GM18907 (cell line): ENCODE data around the gene IGSF6.
A peak's percentile ranks its signal among the peaks of the same experiment; 100 is the strongest.
"Not testable (repeated sequence)": the region's sequence is repeated elsewhere in the genome, so short reads cannot be mapped to it uniquely, and the experiment has no call there.

Experiments
- ATAC-seq: cut with Tn5 transposase; IDR thresholded peaks from one replicate; pipeline ENCODE4 v1.9.1; 2021; ENCODE audit warnings: mild to moderate bottlenecking, moderate library complexity; ENCODE audit not compliant: unreplicated experiment

Gene IGSF6

DNA sequence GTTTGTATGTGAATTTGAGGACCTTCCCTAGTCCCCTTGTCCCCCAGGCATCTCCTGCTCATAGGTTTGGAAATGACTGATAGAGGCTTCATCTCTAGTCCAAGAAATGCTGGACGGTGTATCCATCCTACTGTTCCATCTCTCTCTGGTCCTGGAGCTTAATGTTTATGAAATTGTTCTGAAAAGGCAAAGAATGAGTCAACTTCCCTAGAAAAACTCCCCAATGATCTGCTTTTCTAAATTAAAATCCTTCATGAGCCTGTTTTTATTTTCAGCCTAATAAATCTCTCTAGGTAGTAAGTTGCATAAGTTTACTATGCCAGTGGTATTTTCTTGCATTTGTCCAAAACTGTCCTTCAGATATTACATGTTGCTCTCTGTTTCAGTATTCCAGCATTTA, 2.1 kb upstream of the IGSF6 start:
- ATAC-seq: no peak

- ATAC-seq: no peak
These were observed 1.2 kb upstream of the IGSF6 start for GRCh38 chr16:21653571-21653970.

DNA sequence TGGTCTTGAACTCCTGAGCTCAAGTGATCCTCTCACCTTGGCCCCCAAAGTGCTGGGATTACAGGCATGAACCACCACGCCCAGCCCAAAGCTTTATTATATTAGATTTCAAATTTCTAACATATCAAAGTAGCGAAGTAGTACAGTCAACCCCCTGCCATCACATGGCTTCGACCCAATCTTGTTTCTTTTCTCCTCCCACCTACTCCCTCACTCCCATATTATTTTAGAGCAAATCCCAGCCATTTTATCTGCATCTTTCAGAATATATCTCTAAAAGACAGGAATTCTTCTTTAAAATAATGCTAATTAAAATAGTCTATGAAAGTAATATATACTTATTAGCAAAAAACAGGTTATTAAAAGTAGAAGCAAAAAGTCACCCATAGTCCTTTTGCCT, 893 bp downstream of the IGSF6 start:
- ATAC-seq: no peak

- no peak for ATAC-seq
These were observed 1.9 kb downstream of the IGSF6 start for GRCh38 chr16:21650521-21650920.

DNA sequence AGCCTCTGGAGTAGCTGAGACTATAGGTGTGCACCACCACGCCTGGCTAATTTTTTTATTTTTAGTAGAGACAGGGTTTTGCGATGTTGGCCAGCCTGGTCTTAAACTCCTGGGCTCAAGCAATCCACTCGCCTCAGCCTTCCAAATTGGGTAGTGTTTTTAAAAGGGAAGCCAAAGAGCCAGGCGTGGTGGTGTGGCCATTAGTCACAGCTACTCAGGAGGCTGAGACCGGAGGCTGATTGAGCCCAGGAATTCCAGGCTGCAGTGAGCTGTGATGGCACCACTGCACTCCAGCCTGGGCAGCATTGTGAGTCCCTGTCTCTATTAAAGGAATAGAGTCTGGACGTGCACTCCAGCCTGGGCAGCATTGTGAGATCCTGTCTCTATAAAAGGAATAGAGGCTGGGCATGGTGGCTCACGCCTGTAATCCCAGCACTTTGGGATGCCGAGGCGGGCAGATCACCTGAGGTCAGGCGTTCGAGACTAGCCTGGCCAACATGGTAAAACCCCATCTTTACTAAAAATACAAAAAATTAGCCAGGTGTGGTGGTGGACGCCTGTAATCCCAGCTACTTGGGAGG, 2.5 kb downstream of the IGSF6 start:
- not testable (repeated sequence) for ATAC-seq

GRCh38 chr16:21647562-21648164, 4.7 kb downstream of the IGSF6 start:
- ATAC-seq: peak; percentile 22

- peak; percentile 91 for ATAC-seq
These were observed 5.5 kb downstream of the IGSF6 start for GRCh38 chr16:21646721-21647561.

DNA sequence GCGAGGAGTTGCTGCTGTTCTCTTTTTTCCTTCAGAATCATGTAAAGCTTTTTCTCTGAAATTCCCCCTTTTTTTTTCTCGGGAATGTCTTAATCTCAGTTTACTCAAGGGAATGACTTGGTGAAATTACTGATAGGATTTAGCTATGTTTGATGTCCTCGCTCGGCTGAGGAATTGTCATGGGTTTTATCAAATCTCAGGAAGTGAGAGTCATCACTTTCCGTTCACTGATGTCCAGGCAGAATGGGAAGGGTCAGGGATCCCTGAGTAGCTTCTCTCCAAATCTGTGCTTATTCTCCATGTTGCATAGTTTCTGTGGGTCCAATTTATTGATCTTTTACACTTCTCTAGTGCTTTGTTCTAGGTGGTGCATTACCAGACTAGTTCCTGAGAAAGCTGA, 6.3 kb downstream of the IGSF6 start:
- ATAC-seq: no peak

- peak; percentile 37 for ATAC-seq
These were observed 7.1 kb downstream of the IGSF6 start for GRCh38 chr16:21645261-21645721.

DNA sequence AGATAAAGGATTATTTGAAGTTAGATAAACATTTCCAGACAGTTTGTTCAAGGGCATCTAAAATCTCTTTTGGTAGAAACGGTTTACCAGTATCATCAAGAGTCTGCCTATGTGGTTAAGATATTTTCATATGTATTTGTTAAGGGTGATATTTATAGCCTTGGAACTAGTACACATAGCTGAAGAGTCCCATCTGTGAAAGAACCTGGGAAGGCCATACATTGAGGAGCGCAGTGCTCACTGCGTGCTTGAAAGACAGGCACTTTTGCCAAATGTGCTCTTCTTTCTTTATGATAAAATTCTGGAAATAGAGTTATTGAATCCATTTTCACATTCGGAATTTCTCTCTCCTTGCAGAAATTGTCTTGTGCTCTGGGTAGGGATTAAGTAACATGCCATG, 7.7 kb downstream of the IGSF6 start:
- no peak for ATAC-seq

- no peak for ATAC-seq
These were observed 8.6 kb downstream of the IGSF6 start for GRCh38 chr16:21643785-21644184.

- ATAC-seq: no peak
These were observed 9.5 kb downstream of the IGSF6 start for GRCh38 chr16:21642861-21643260.

- ATAC-seq: no peak
These were observed 10.5 kb downstream of the IGSF6 start for GRCh38 chr16:21641916-21642315.

GRCh38 chr16:21639493-21639892, 12.9 kb downstream of the IGSF6 start:
- ATAC-seq: no peak

- ATAC-seq: no peak
These were observed 13.8 kb downstream of the IGSF6 start for GRCh38 chr16:21638573-21638975.

DNA sequence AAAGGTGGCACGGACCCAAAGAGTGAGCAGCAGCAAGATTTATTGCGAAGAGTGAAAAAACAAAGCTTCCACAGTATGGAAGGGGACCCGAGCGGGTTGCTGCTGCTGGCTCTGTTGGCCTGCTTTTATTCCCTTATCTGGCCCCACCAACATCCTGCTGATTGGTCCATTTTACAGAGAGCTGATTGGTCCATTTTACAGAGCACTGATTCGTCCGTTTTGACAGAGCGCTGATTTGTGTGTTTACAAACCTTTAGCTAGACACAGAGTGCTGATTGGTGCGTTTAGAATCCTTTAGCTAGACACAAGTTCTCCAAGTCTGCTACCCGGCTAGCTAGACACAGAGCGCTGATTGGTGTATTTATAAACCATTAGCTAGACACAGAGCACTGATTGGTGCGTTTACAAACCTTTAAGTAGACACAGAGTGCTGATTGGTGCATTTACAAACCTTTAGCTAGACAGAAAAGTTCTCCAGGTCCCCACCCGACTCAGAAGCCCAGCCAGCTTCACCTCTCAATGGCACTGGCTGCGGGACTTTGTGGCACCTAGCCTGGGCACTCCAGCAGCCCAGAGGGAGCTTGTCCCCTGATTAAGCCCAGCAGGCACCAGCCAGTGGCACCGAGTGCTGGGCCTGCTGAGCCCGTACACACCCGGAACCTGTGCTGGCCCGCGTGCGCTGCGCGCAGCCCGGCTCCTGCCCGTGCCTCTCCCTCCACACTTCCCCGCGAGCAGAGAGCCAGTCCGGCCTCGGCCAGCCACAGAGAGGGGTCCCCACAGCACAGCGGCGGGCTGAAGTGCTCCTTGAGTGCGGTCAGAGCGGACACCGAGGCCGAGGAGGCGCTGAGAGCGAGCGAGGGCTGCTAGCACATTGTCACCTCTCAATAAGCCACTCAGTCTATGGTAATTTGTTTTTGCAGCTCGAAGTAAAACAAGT, 15.1 kb downstream of the IGSF6 start:
- ATAC-seq: no peak

DNA sequence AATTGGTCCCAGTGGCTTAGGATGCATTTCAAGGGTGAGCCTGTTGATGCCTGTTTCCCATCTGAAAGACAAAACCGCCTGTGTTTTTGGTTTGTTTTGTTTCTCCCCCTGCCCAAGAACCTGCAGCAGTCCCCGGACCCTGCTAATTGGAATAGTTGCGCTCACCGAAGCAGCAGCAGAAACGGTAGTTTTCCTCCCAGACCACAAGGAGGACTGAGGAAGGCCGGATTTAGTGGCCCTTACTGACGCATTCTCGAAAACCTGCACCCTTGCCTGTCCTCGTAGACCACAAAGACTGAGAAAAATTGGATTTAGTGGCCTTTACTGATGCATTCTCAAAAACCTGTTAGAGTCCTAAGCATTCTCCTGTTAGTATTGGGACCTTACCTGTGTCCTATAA, 16.7 kb downstream of the IGSF6 start:
- ATAC-seq: not testable (repeated sequence)

GRCh38 chr16:21634216-21634615, 18.2 kb downstream of the IGSF6 start:
- ATAC-seq: no peak

DNA sequence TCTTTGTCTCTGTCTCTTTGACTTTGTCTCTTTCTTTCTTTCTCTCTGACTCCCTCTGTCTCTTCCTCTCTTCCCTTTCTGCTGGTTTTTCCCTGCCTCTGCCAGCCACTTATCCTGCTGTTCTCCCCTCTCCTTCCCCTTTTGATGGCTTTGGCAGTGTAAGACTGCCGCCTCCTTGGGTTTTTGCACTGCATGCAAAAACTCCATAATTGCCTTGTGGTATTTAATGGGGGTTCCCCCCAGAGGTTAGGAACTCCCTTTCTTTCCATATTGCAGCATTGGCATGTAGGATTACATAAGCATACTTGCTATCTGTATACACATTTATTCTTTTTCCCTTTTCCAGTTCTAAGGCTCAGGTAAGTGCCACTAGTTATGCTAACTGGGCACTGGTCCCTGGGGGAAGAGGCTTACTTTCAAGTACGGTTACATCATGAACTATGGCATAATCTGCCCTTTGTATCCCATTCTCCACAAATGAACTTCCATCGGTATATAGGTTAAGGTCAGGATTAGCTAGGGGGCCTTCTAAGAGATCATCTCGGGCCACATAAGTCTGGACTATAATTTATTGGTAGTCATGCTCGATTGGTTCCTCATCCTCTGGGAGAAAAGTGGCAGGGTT, 20.3 kb downstream of the IGSF6 start:
- ATAC-seq: not testable (repeated sequence)

DNA sequence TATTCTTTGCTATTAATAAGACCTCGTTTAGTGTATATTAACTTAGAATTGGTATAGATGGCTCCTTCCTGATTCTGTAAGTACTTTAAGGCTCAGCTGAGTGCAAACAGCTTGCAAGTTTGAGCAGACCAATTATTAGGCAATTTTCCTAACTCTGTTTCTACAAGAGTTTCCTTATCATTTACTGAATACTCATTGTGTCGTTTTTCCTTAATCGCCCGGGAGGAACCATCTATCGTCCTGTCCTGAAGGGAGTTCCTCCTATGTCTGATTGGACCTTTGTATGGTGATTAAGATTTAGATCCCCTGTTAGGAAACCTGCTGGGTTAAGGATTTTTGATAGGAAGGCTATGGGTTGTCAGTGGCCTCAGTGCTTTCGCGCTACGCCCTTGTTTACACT, 21.0 kb downstream of the IGSF6 start:
- ATAC-seq: not testable (repeated sequence)
